Body of pancreas (tissue), 4 donors: Measurements from ENCODE around the gene PRKG1. TPM values are rescaled to one million over a fixed set of nuclear protein-coding genes. Genes with fewer than 3 reads are reported as not detected.

Source experiments
- ATAC-seq: fragments of 150-250 bp; one replicate; pipeline ENCODE4 v1.9.1; 2016
- DNase-seq, 4 donors: peaks; one replicate each; pipeline ENCODE4 v3.0.0-alpha.2; 2019
- H3K27ac ChIP-seq, 4 donors: fragments of 200-600 bp; sonication (generic); 1 replicate in 3 of 4; 2 replicates in 1 of 4; pipeline versions ENCODE4 v1.5.1 to v1.6.1; 2016 to 2019; ENCODE audit warnings: mild to moderate bottlenecking in 1 of 4, mixed read lengths in 1 of 4, moderate library complexity in 1 of 4
- H3K27me3 ChIP-seq, 2 donors: fragments of 200-600 bp; sonication (generic); one replicate each; pipeline ENCODE4 v1.6.0; 2016; ENCODE audit warnings: mild to moderate bottlenecking in 1 of 2
- H3K36me3 ChIP-seq, 2 donors: fragments of 200-600 bp; sonication (generic); replicated peaks in 1 of 2; 2 replicates each; pipeline ENCODE4 v1.5.1; 2016; ENCODE audit warnings: low read depth in 2 of 2; ENCODE audit not compliant: insufficient read depth in 1 of 2
- H3K4me1 ChIP-seq: fragments of 200-600 bp; sonication (generic); one replicate; pipeline ENCODE4 v1.6.0; 2016
- H3K4me3 ChIP-seq, 2 donors: fragments of 200-600 bp; sonication (generic); 1 replicate in 1 of 2; 2 replicates in 1 of 2; pipeline ENCODE4 v1.5.1; 2016 to 2019
- H3K9me3 ChIP-seq, 3 donors: fragments of 200-600 bp; sonication (generic); 1 replicate in 2 of 3; 2 replicates in 1 of 3; pipeline ENCODE4 v1.5.1; 2016
- CTCF ChIP-seq, 7 experiments: fragments of 450-650 bp in 4 of 7; fragments of 200-600 bp in 3 of 7; sonication (generic) in 3 of 7; IDR thresholded peaks; one replicate each; pipeline ENCODE4 v1.5.1; 2016 to 2019; ENCODE audit warnings: antibody characterized with exemption in 7 of 7
- POLR2A ChIP-seq, 3 donors: fragments of 450-650 bp; IDR thresholded peaks; one replicate each; pipeline ENCODE4 v1.6.1; 2016; ENCODE audit warnings: antibody characterized with exemption in 3 of 3, mild to moderate bottlenecking in 2 of 3
- WGBS, 2 donors: methylation state at CpG; one replicate each; pipeline ENCODE4 v1.1.5; 2017; 5-methylcytosine and 5-hydroxymethylcytosine counted together
- intact Hi-C: fragments of 100-400 bp; cut with DNase I; formaldehyde crosslinking; loops from one replicate; pipeline ENCODE4 v1.15.1; 2023
- total RNA-seq, 2 donors: library from RNA; depleted of rRNA; stranded (reverse); fragments of >200 nt; gene quantifications; one replicate each; pipeline ENCODE4 v1.1.0, GENCODE V29; 2016

The PRKG1 gene
- total RNA-seq, 2 donors from 2014 or later: 14.2 to 18.9 TPM

GRCh38 chr10:51800725-51801424, 726.6 kb downstream of the PRKG1 start:
- ATAC-seq: no peak
- no peak for DNase-seq
- H3K9me3 ChIP-seq: no peaks in the 10 kb centered on the region
- intact Hi-C loops: no loop called here
- TF ChIP-seq CTCF (IDR thresholded peaks at IDR 0.05) (no peak), POLR2A (IDR thresholded peaks at IDR 0.05) (no peak)
- no peak overlapping the region for H3K27ac ChIP-seq
- H3K36me3 ChIP-seq: no peaks in the 10 kb centered on the region
- no peaks in the 10 kb centered on the region for H3K4me1 ChIP-seq
- H3K27me3 ChIP-seq: no peaks in the 10 kb centered on the region
- no peak overlapping the region for H3K4me3 ChIP-seq
- 66 to 74% methylated on average over 4 of the region's 4 CpGs for WGBS, 2 donors

GRCh38 chr10:51802030-51802429, 727.7 kb downstream of the PRKG1 start:
- DNase-seq: no peak
- H3K36me3 ChIP-seq: no peaks in the 10 kb centered on the region
- TF ChIP-seq CTCF (IDR thresholded peaks at IDR 0.05) (no peak), POLR2A (IDR thresholded peaks at IDR 0.05) (no peak)
- no peaks in the 10 kb centered on the region for H3K27me3 ChIP-seq
- H3K4me1 ChIP-seq: no peaks in the 10 kb centered on the region
- H3K9me3 ChIP-seq: no peaks in the 10 kb centered on the region
- intact Hi-C loops: no loop called here
- H3K4me3 ChIP-seq: no peak overlapping the region
- H3K27ac ChIP-seq: no peak overlapping the region
- ATAC-seq: no peak

- WGBS, 2 donors: 78 to 81% methylated on average over 3 of the region's 3 CpGs
- intact Hi-C loops: no loop called here
Measured at GRCh38 chr10:51804866-51805265, 730.6 kb downstream of the PRKG1 start.

GRCh38 chr10:51806079-51806835, 732.0 kb downstream of the PRKG1 start:
- no peak overlapping the region for H3K27ac ChIP-seq
- 71 to 72% methylated on average over 5 of the region's 5 CpGs for WGBS, 2 donors

More at GRCh38 chr10:51804866-51805265, 730.6 kb downstream of the PRKG1 start:
- Histone ChIP-seq H3K27ac (no peak overlapping the region), H3K36me3 (no peaks in the 10 kb centered on the region), H3K4me3 (no peak overlapping the region), H3K4me1 (no peaks in the 10 kb centered on the region), H3K27me3 (no peaks in the 10 kb centered on the region), H3K9me3 (no peaks in the 10 kb centered on the region)
- DNase-seq: no peak
- no peak for TF ChIP-seq CTCF (IDR thresholded peaks at IDR 0.05)
- TF ChIP-seq POLR2A (IDR thresholded peaks at IDR 0.05): no peak
- ATAC-seq: no peak

More at GRCh38 chr10:51806079-51806835, 732.0 kb downstream of the PRKG1 start:
- Histone ChIP-seq H3K4me3 (no peak overlapping the region), H3K4me1 (no peaks in the 10 kb centered on the region), H3K27me3 (no peaks in the 10 kb centered on the region), H3K9me3 (no peaks in the 10 kb centered on the region), H3K36me3 (no peaks in the 10 kb centered on the region)
- ATAC-seq (no peak), DNase-seq (no peak)
- no peak for TF ChIP-seq POLR2A (IDR thresholded peaks at IDR 0.05)
- no peak for TF ChIP-seq CTCF (IDR thresholded peaks at IDR 0.05)
- intact Hi-C loops: no loop called here
